RWPE2 (cell line): Measurements from ENCODE around the gene RND2.

Source experiments
- ATAC-seq: fragments of 200-7000 bp; cut with Tn5 transposase; 3 replicates; pipeline ENCODE4 v1.9.1; 2021; ENCODE audit warnings: low read depth
- DNase-seq: peaks from one replicate; pipeline ENCODE4 v3.0.0-alpha.2; 2020; ENCODE audit warnings: low spot score
- H3K27ac ChIP-seq: fragments of 450-650 bp; 2 replicates; pipeline ENCODE4 v1.5.1; 2017; ENCODE audit warnings: mild to moderate bottlenecking; ENCODE audit not compliant: poor library complexity, severe bottlenecking
- H3K27me3 ChIP-seq: fragments of 250-450 bp; sonication (Bioruptor Pico); 2 replicates; pipeline ENCODE4 v1.5.1; 2021; ENCODE audit warnings: mild to moderate bottlenecking, moderate library complexity; ENCODE audit not compliant: insufficient read depth, poor library complexity, severe bottlenecking
- H3K36me3 ChIP-seq: fragments of 250-450 bp; sonication (Bioruptor Pico); 2 replicates; pipeline ENCODE4 v1.5.1; 2020; ENCODE audit warnings: low read depth, mild to moderate bottlenecking, moderate library complexity
- H3K4me1 ChIP-seq: fragments of 250-450 bp; sonication (Bioruptor Pico); 2 replicates; pipeline ENCODE4 v1.5.1; 2021; ENCODE audit warnings: mild to moderate bottlenecking, moderate library complexity; ENCODE audit not compliant: insufficient read depth, poor library complexity, severe bottlenecking
- H3K4me3 ChIP-seq: fragments of 250-450 bp; sonication (Bioruptor Pico); 2 replicates; pipeline ENCODE4 v1.5.1; 2021; ENCODE audit warnings: mild to moderate bottlenecking, moderate library complexity; ENCODE audit not compliant: severe bottlenecking
- H3K9me3 ChIP-seq: fragments of 250-450 bp; sonication (Bioruptor Pico); 2 replicates; pipeline ENCODE4 v1.5.1; 2021; ENCODE audit warnings: mild to moderate bottlenecking, moderate library complexity; ENCODE audit not compliant: severe bottlenecking
- TF ChIP-seq, protein P1 (sequence below): fragments of 450-650 bp; IDR thresholded peaks from one replicate; pipeline ENCODE4 v1.5.1; 2017; ENCODE audit warnings: mild to moderate bottlenecking, moderate library complexity; ENCODE audit not compliant: poor library complexity, severe bottlenecking

Gene RND2

DNA sequence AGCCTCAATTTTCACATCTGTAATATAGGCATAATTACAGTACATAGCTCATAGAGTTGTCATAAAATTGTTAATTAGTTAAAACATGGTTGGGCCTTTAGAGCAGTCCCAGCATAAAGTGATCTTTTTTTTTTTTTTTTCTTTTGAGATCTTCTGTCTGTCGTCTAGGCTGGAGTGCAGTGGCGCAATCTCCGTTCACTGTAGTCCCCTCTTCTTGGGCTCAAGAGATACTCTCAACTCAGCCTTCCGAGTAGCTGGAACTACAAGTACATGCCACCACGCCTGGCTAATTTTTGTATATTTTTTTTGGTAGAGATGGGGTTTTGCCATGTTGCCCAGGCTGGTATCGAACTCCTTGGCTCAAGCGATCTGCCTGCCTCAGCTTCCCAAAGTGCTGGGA lies 31.0 kb downstream of the RND2 start:
- TF ChIP-seq, protein P1, sequence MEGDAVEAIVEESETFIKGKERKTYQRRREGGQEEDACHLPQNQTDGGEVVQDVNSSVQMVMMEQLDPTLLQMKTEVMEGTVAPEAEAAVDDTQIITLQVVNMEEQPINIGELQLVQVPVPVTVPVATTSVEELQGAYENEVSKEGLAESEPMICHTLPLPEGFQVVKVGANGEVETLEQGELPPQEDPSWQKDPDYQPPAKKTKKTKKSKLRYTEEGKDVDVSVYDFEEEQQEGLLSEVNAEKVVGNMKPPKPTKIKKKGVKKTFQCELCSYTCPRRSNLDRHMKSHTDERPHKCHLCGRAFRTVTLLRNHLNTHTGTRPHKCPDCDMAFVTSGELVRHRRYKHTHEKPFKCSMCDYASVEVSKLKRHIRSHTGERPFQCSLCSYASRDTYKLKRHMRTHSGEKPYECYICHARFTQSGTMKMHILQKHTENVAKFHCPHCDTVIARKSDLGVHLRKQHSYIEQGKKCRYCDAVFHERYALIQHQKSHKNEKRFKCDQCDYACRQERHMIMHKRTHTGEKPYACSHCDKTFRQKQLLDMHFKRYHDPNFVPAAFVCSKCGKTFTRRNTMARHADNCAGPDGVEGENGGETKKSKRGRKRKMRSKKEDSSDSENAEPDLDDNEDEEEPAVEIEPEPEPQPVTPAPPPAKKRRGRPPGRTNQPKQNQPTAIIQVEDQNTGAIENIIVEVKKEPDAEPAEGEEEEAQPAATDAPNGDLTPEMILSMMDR, result no peak
- no peaks in the 10 kb centered on the region for H3K27me3 ChIP-seq
- H3K36me3 ChIP-seq, result peaks cover 79% of the 10 kb centered on the region
- H3K9me3 ChIP-seq, result no peaks in the 10 kb centered on the region
- ATAC-seq, result no peak
- H3K4me1 ChIP-seq, result no peaks in the 10 kb centered on the region
- H3K27ac ChIP-seq, result no peak overlapping the region
- DNase-seq, result no peak
- no peak overlapping the region for H3K4me3 ChIP-seq

DNA sequence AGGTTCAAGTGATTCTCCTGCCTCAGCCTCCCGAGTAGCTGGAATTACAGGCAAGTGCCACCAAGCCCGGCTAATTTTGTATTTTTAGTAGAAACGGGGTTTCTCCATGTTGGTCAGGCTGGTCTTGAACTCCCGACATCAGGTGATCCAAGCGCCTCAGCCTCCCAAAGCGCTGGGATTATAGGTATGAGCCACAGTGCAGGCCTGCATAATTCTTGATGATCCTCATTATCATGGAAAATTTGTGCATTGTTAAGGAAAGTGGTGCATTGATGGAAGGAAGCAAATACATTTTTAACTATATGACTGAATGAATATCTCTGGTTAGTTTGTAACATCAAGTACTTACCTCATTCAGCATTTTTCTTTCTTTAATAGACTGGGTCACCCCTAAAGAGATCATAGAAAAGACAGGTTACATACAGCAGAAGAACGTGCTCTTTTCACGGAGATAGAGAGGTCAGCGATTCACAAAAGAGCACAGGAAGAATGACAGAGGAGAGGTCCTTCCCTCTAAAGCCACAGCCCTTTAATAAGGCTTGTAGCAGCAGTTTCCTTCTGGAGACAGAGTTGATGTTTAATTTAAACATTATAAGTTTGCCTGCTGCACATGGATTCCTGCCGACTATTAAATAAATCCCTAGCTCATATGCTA lies 38.1 kb downstream of the RND2 start:
- no peak for ATAC-seq

DNA sequence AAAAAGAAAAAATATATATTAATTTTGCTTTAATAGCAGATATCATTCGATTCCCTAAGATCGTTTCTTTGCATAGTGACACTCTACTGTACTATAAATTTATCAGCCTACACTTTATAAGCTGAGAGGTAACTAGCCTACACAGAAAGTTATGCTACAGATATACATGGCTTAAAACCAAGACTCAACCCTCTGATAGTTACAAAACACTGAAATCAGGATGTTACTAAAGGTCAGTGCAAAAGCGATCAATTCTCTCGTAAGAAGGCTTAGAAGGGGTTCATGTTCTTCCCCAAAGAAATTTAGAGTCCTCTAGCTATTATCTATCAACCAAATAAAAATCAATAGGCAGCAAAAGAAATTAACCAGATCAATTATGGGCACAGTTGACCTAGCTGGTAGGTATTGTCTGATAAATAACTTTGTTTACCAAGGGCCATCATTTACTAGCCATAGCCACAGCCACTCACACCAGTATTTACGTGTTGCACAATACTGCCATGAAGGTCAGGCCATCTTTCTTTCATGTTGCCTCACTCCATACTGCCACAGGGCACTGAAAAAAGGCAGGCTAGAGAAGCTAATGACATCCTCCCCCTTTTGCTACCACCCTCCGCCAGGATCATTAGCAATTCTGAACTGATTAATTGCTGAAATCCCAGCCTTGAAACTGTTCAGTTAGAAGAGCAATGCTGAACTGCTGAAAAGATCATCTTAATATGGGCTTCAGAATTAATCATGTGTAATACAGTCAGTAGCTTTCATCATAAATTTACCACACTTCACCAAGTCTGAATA lies 43.7 kb downstream of the RND2 start:
- Histone ChIP-seq H3K36me3 (peaks cover 75% of the 10 kb centered on the region), H3K9me3 (no peaks in the 10 kb centered on the region), H3K4me1 (no peaks in the 10 kb centered on the region), H3K4me3 (no peak overlapping the region), H3K27me3 (no peaks in the 10 kb centered on the region), H3K27ac (no peak overlapping the region)
- no peak for ATAC-seq
- no peak for DNase-seq
- TF ChIP-seq, protein P1, result no peak

More for the DNA sequence above, 38.1 kb downstream of the RND2 start:
- Histone ChIP-seq H3K36me3 (peaks cover 81% of the 10 kb centered on the region), H3K9me3 (no peaks in the 10 kb centered on the region), H3K27me3 (no peaks in the 10 kb centered on the region), H3K27ac (no peak overlapping the region), H3K4me1 (no peaks in the 10 kb centered on the region), H3K4me3 (no peak overlapping the region)
- DNase-seq, result no peak
- TF ChIP-seq, protein P1, result no peak

DNA sequence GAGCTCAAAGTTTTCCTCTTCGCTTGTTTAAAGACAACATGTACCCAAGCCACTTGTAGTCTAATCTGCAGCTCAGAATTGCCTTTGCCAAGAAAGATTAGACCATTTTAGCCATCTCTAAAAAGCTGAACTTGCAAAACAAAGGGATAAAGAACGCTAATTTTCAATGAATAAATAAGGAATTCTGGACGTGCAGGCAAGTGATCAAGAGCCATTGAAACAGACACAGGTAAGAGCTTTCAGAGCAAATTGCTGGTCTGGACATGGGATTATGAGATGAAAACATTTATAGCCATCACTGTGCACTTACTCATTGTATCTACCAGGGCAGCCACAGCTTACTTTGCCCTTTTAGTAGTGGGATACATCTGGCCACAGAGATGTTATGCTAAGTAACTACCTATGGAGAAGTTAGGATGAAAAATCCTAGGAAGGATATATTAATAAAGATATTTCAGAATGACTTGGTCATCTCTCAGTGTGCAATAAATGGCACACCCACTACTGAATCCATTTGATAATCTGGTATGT lies 44.4 kb downstream of the RND2 start:
- H3K27ac ChIP-seq, result no peak overlapping the region
- no peak for ATAC-seq
- no peaks in the 10 kb centered on the region for H3K9me3 ChIP-seq
- H3K4me3 ChIP-seq, result no peak overlapping the region
- no peaks in the 10 kb centered on the region for H3K4me1 ChIP-seq
- H3K36me3 ChIP-seq, result peaks cover 74% of the 10 kb centered on the region
- no peak for DNase-seq
- H3K27me3 ChIP-seq, result no peaks in the 10 kb centered on the region
- TF ChIP-seq, protein P1, result no peak
